ENCODE results near the gene SLC15A2.

DNA sequence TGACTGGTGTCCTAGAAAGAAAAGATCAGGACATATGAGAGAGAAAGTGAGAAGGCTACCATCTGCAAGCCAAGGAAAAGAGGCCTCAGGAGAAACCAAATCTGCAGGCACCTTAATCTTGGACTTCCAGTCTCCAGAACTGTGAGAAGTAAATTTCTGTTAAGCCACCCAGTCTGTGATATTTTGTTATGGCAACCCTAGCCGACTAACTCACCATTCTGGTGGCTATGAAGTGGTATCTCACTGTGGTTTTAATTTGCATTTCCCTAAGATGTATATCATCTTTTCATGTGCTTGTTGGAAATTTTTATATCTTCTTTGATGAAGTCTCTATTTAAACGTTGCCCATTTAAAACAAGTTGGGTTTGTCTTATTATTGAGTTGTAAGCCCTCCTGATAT, 87.3 kb downstream of the SLC15A2 start:
- TF ChIP-seq EP300 (IDR thresholded peaks at IDR 0.05), result no peak
- no peak for TF ChIP-seq POLR2A (IDR thresholded peaks at IDR 0.05)
- TF ChIP-seq, protein P1, sequence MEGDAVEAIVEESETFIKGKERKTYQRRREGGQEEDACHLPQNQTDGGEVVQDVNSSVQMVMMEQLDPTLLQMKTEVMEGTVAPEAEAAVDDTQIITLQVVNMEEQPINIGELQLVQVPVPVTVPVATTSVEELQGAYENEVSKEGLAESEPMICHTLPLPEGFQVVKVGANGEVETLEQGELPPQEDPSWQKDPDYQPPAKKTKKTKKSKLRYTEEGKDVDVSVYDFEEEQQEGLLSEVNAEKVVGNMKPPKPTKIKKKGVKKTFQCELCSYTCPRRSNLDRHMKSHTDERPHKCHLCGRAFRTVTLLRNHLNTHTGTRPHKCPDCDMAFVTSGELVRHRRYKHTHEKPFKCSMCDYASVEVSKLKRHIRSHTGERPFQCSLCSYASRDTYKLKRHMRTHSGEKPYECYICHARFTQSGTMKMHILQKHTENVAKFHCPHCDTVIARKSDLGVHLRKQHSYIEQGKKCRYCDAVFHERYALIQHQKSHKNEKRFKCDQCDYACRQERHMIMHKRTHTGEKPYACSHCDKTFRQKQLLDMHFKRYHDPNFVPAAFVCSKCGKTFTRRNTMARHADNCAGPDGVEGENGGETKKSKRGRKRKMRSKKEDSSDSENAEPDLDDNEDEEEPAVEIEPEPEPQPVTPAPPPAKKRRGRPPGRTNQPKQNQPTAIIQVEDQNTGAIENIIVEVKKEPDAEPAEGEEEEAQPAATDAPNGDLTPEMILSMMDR (IDR thresholded peaks at IDR 0.05), result no peak
